NCI-H1092 treated with DMSO at 0.1 percent for 48 hours (cell line): ENCODE measurements around the gene TMEM135.
"Not testable (repeated sequence)": the region's sequence is repeated elsewhere in the genome, so short reads cannot be mapped to it uniquely, and the experiment has no call there.

ENCODE experiments used
- DNase-seq: peaks from one replicate; lab custom pipeline; 2025; lab: John Stamatoyannopoulos, UW

The TMEM135 gene

DNA sequence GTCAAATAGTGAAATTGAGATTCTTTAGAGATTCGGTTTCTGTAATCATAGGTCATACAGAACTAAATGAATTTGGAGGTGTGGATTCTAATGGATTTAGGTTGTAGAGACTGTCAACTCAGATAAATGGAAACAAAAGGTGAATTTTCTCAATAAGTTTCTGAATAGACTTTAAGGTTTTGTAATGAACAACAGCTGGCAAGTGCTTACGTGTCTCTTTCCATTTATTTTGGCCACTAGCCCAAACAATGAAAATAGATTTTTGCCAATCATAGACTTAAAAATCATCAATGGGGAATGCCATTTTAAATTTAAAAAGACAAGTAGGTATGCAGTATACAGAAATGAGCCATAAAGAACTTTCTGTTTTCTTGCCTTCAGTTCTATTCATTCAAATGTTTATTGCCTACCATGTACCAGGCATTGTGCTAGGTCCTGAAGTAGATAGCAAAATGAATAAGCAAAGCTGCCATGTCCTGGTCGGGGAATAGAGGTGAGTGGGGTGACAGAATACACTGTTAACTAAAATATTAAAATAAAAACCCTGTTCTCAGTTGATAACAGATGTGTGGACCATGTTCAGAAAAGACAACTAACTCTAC, 16.9 kb upstream of the TMEM135 start:
- no peak for DNase-seq

DNA sequence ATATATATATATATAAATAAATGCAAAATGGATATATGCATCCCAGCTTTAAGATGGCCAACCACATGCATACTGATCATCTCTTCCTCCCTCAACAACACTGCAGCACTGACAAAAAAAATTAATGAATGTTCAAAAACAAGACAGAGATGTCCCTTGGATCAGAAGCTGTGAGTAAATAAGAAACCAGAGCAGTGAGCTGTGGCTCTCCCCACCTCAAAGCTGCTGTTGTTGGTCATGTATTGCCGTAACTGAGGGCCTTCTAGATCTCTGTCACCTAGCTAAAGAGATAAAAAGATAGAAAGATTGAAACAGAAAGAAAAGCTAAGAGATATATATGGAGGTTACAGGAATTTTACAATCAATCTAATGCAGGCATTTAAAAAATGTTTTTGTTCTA, 15.5 kb upstream of the TMEM135 start:
- DNase-seq: no peak

DNA sequence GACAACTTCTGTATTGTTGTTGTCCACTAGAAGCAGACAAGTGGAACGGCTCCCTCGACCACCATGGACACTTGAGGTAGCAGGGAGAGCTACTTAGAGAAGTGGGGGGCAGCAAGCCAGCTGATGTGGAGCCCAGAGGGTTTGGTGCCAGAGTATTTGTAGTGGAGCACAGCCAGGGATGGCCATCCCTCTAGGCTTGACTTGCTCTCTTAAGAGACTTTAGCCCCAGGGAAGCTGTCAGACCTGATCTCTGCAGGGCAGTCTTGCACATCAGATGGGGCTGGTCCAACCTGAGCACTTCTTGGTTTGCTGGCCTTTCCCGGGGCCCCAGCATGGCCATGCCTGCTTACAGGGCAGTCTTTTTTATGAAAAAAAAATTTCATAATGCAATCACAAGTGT, 15.0 kb upstream of the TMEM135 start:
- DNase-seq: no peak

DNA sequence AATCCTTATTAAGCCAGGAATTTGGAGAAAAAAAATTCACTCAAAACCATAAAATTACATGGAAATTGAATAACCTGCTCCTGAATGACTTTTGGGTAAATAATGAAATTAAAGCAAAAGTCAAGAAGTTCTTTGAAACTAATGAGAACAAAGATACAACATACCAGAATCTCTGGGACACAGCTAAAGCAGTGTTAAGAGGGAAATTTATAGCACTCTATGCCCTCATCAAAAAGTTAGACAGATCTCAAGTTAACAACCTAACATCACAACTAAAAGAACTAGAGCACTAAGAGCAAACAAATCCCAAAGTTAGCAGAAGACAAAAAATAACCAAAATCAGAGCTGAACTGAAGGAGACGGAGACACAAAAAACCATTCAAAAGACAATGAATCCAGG, 11.3 kb upstream of the TMEM135 start:
- DNase-seq: not testable (repeated sequence)

DNA sequence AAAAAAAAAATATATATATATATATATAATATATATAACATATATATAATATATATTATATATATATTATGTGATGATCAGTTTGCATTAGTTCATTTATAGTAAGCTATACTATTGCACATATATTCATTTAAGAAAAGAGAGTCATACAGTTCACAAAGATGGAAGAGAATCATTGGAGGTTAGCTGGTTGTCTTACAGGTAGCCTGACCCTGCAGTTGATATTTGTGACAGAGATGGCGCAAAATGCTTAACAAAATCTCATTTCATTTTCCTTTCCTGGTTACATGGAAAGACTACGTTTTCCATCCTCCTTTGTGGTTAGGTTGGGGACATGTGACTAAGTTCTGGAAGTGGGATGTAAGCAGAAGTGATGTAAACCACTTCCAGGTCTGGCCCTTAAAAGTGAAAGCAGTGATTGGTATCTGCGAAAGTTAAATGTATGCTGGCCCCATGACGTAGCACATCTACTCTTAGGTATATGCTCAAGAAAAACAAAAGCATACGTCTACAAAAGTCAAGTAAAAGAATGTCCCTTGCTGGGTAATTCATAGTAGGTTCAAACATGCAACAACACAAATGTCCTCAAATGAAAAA, 7.2 kb upstream of the TMEM135 start:
- DNase-seq: no peak

DNA sequence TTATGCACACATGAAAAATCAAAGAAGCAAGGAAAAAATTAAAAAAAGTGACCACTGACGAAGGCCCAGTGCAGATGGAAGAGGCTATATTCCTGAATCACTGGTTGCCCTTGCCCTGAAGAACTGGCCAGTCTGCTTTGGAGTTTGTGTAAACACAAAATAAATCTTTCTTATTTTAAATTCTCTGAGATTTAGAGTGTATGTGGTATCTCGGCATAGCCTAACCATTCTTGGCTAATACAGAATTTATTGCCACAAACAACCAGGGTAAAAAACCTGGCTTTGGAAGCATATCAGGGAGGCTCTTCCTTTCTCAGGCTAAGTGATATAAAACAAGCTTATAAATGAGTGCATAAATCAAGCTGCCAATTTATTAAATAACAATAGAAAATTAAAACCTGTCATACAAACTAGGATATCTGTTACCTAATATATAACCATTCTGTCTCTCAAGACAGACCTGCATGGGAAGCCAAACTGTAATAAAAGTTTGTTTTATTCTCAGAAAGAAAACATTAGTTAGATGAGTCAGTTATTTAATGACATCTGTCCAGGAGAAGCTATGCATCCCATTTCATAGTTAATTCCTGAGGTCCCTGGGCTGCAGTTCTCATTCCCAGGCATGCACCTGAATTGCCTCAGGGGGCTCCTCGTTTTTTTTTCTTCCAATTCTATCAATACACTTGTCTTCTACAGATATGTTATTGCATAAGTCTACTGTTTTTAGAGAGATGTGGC, 6.1 kb upstream of the TMEM135 start:
- no peak for DNase-seq

DNA sequence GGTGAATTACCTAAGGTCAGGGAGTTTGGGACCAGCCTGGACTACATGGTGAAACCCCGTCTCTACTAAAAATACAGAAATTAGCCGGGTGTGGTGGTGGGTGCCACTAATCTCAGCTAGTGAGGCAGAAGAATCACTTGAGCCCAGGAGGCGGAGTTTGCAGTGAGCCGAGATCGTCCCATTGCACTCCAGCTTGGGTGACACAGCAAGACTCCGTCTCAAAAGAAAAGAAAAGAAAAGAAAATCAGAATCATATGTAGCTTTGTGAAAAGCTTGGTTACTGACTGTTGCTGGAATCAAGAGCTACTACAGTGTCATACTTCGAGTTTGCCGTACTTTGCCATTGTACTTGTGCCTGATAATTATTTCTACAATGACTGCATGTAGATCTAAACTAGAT, 4.2 kb upstream of the TMEM135 start:
- DNase-seq: no peak

DNA sequence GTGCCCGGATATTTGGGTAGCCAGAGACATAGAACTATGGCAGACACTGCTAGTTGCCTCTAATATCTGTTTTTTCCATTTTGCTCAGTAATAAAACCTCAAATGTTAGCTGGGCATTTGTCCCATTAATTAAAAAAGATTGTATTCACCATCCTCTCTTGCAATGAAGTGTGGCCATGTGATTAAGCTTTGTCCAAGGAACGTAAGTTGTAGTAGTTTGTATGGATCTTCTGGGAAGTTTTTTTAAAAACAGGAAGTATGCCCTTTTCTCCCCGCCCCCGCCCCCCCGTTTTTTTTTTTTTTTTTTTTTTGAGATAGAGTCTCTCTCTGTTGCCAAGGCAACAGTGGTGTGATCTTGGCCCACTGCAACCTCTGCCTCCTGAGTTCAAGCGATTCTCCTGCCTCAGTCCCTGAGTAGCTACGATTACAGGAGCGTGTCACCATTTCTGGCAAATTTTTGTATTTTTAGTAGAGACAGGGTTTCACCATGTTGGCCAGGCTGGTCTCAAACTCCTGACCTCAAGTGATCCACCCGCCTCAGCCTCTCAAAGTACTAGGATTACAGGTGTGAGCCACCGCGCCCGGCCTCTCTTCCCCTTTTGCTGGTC, 1.7 kb upstream of the TMEM135 start:
- DNase-seq: no peak

DNA sequence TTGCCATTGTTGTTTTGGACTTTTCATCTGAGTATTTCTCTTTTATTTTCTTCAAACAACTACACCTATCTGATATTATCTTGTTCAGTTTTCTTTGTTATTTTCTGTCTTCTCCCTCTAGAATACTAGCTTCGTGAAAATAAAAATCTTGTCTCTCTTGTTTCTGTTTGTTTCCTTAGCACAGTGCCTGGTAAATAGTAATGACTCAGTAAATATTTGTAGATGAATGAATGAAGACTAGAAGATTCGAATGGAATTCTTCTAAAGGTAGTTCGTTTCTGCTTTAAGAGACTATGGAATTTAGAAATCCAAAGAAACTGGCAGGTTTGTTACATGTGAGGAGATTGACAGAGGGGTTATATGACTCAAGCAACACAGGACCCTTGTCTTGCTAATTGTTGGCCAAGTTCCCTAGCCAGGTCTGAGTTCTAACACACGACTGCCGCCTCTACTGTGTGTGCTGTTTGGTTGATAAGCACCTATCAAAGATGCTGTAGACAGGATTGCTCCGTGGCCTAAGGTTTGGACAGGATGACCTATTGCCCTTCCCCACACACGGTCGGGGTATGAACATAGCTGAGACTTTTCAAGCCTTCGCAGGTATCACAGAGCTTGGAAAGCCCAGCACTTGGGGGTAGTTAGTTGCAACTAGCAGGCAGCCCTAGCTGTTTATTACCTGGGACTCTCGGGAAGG, 831 bp upstream of the TMEM135 start:
- peak; percentile 54 for DNase-seq

DNA sequence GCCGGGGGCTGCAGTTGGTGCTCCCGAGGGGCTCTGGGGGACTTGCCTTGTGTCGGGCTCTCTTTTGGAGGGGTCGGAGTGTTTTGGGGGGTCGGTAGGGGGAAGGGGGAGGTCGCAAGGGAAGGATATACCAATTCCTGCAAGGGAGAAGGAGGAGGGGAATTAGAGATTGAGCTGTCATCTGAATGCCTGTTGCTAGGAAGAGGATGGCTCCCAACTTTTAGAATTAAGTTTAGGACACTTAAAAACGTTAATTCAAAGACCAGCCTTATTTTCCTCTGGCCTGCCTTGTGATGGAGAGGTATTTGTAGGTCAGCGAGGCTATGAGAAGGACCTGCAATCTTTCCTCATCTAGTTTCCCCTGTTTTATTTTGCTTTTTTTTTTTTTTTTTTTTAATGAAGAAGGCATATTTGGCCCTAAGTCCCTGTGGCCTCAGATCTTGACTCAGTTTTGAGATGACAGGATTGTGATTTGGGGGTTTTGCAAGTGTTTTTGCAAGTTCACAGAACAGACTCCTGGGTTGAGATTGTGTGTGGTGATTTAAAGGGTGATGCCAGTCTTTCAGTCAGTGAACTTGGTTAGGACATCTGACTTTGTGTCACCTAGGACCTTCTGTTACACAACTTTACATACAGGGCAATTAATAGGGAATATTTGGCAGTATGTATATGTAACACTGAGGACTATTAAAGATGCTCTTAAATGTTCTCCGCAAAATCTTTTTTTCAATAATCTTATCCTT, 672 bp downstream of the TMEM135 start:
- DNase-seq: no peak

DNA sequence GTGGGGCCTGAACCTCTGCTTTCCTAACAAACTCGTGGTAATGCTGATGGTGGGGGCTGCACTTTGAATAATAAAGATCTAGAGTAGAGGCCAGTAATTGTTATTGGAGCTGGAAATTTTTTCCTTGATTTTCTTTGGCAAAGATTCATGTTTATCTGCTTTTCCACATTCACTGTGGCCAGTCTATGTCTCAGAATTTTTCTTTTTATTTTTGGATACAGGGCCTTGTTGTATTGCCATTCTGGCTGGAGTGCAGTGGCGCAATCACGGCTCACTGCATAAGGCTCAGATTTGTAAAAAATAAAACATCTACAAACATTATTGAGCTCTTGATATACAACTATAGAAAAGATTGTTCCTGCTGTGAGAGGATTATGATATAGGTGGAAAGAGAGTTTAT, 1.6 kb downstream of the TMEM135 start:
- DNase-seq: no peak

DNA sequence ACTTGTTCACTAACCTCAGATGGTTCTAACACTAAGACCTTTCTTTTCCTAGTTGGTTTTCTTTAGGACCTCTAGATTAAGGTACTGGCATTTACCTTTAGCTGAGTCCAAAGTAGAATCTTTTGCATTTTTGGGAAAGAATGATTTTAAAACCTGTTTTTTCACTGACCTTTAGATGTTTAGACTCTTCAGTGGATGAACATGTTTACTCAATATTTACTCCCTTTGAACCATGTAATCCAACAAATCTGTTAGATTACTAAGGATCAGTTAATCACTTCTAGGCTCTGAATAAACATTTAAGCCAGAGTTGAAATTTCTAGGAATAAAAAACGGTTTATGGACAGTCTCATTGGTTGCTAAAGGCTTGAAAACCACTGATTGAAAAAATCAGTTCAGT, 6.2 kb downstream of the TMEM135 start:
- no peak for DNase-seq

DNA sequence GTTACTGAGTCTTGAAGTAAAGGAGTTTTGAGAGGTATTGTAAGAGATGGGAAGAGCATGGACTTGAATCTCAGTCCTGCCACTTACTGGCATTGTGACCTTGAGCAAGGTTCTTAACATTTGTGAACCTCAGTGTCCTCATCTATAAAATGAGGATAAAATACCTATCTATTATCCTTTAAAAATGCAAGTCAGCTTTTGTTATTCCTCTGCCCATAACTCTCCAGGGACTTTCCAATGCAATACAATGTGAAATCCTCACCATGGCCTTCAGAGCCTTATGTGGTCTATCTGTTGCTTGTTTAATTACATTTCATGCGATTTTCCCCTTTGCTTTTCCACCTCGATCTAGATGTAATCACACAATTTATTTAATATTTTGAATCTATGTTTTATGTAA, 9.1 kb downstream of the TMEM135 start:
- no peak for DNase-seq

DNA sequence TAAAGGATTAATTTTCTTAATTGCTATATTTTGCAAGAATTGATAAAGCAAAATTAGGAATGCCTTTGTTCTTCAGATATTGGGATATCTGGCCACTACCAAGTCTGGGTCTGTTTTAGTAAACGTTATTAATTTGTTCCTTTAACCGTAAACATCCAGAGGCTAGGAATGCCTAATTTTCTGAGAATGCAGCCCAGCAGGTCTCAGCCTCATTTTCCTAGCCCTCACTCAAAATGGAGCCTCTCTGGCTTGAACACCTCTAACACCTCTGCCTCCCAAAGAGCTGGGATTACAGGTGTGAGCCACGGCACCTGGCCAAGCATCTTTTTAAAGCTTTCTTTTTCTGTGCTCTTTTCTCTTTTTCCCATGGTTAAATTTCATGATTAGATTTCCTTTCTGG, 18.4 kb downstream of the TMEM135 start:
- no peak for DNase-seq

DNA sequence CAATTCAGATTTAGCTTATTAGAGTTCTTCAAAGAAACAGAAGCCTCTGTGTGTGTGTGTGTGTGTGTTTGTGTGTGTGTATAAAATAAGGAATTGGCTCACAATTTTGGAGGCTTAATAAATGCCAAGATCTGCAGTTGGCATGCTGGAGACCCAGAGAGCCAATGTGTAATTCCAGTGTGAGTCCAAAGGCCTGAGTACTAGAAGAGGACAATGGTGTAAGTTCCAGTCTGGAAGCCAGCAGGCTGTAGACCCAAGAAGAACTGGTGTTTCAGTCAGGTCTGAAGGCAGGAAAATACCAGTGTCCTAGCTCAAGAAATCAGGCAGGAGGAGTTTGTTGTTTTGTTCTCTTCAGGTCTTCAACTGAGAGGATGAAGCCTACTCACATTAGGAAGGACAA, 20.0 kb downstream of the TMEM135 start:
- DNase-seq: no peak

DNA sequence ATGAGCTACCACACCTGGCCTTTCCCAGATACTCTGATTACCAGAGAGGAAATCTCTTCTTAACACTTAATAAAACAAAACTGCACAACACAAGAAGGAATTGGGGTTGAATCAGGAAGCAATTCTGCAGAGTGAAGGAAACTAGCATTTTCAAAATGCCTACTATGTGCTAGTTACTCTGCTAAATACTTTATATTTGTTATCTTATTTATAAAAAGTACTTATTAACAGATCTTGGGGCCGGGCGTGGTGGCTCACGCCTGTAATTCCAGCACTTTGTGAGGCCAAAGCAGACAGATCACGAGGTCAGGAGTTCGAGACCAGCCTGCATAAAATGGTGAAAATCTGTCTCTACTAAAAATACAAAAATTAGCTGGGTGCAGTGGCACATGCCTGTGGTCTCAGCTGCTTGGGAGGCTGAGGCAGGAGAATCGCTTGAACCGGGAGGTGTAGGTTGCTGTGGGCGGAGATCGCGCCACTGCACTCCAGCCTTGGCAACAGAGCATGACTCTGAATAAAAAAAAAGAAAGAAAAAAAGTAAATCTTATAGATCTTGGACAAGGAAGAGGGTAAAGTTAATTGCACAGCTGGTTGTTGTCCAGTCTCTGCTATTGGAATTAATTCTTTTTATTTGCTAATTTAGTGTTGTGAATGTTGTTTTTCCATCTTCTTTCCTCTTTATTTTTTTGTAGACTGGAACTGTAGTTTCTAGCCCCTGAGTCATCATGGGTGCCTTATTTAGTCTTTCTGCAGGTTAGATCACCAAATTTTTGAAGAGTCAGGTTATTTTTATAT, 22.1 kb downstream of the TMEM135 start:
- DNase-seq: no peak

DNA sequence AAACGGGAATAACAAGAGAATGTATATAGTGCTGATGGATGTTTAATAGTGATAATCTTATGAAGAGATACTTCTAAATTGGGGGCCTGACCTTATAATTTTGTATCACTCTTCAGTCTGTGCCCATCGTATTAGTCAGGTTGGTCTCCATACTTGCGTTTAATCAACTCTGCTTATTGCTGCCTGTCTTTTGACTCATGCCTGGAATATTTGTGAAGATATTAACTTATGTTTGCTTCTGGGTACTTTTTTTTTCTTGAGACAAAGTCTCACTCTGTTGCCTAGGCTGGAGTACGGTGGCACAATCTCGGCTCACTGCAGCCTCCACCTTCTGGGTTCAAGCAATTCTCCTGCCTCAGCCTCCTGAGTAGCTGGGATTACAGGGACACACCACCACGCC, 24.0 kb downstream of the TMEM135 start:
- DNase-seq: no peak

DNA sequence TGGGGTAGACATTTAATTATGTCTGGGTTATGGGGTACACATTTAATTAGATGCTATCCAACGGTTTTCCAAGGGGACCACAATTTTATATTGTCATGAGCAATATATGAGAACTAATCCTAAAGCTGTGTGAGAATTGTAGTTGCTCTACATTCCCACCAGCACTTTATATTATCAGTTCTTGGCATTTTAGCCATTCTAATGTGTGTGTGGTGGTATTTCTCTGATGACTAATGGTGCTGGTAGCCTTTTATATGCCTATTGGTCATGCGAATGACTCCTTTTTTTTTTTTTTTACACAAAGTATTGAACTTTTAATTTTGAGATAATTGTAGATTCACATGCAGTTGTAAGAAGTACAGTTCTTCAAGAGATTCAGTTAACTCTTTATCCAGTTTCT, 26.2 kb downstream of the TMEM135 start:
- no peak for DNase-seq

DNA sequence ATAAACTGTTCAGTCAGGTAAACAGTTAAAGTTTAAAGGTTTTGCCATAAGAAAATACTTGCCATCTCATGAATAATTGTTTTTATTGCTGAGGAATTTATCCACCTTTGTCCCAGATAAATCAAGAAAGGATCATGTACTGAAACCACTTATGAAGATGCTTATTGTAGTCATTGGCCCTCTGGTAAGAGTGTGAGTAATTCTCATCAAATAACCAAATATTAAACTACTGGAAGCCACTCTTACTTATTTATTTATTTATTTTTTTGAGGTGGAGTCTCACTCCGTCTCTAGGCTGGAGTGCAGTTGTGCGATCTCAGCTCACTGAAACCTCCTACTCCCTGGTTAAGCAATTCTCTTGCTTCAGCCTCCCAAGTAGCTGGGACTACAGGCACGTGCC, 35.1 kb downstream of the TMEM135 start:
- no peak for DNase-seq

DNA sequence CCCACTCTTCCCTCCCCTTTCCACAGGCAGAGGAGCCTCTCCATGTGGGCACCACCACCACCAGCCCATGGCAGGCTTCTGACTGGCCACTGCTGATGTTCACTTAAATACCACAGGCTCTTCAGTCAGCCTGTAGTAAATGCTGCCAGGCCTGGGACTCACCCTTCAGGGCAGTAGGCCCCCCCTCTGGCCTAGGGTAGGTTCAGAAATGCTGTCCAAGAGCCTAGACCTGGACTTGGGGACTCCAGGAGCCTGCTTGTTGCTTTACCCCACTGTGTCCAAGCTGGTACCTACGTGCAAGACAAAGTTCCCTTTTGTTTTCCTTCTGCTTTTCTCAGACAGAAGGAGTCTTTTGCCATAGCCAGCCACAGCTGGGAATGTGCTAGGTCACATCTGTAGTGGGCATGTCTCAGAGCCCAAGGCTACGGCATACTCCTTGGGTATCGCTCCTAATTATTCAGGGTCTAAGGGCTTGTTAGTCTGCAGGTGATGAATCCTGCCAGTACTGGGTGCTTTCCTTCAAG, 38.6 kb downstream of the TMEM135 start:
- DNase-seq: no peak

DNA sequence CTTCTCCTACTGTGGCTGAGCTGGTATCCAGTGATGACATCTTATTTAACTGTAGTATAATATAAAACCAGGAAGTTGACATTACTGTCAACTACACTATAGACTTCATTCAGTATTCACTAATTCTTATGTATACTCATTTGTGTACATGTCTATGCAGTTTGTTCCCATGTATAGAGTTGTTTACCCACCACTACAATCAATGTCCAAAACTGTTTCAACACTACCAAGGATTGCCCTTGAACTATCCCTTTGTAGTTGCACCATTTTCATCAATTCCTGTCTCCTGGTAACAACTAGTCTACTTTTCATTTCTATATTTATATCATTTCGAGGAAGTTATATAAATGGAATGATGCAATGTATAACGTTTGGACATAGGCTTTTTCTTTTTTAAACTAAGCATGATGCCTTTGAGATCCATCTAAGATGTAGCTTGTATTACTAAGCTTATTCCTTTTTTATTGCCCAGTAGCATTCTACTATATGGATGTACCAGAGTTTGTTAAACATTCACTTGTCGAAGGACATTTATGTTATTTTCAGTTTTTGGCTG, 39.2 kb downstream of the TMEM135 start:
- DNase-seq: no peak
